HepG2 (cell line): Measurements from ENCODE around the gene VPREB3. TPM values are rescaled to one million over a fixed set of nuclear protein-coding genes. Genes with fewer than 3 reads are reported as not detected.

Experiments
- ARNTL ChIP-seq: sonication (generic); formaldehyde crosslinking; IDR thresholded peaks from 2 replicates; pipeline ENCODE4 v1.4.0; 2020; ENCODE audit warnings: mild to moderate bottlenecking, missing genetic modification reagents
- ETV6 ChIP-seq: sonication (generic); formaldehyde crosslinking; conservative IDR thresholded peaks from 2 replicates; pipeline ENCODE4 v1.4.0; 2020; ENCODE audit warnings: missing genetic modification reagents
- FOSL1 ChIP-seq: sonication (generic); formaldehyde crosslinking; IDR thresholded peaks from 2 replicates; pipeline ENCODE4 v1.9.0; 2021; ENCODE audit warnings: missing genetic modification reagents, borderline replicate concordance
- LCORL ChIP-seq, 2 experiments: fragments of 450-650 bp in 1 of 2; sonication (generic) in 1 of 2; formaldehyde crosslinking in 1 of 2; IDR thresholded peaks; 2 replicates each; pipeline versions ENCODE4 v1.5.0 to v1.6.1; 2017 to 2020; ENCODE audit warnings: antibody characterized with exemption in 1 of 2, missing genetic modification reagents in 1 of 2
- MAFK ChIP-seq, 2 experiments: IDR thresholded peaks in 1 of 2; conservative IDR thresholded peaks in 1 of 2; 2 replicates each; pipeline ENCODE4 v1.6.1; 2011; ENCODE audit warnings: improper control_type of control experiment in 2 of 2, low read length in 2 of 2
- NFKBIZ ChIP-seq: IDR thresholded peaks from 2 replicates; pipeline ENCODE4 v1.6.1; 2018; ENCODE audit warnings: missing genetic modification reagents, missing compliant biosample characterization
- PHB2 ChIP-seq: fragments of 450-650 bp; IDR thresholded peaks from 2 replicates; pipeline ENCODE4 v1.6.1; 2018; ENCODE audit not compliant: partially characterized antibody
- RBFOX2 ChIP-seq: fragments of 200-400 bp; formaldehyde crosslinking; IDR thresholded peaks from 2 replicates; pipeline ENCODE4 v1.6.1; 2017; ENCODE audit warnings: low read depth, mild to moderate bottlenecking, low read length
- RELA ChIP-seq: sonication (generic); formaldehyde crosslinking; IDR thresholded peaks from 2 replicates; pipeline ENCODE4 v1.4.0; 2020; ENCODE audit warnings: missing genetic modification reagents
- RFX5 ChIP-seq: IDR thresholded peaks from 2 replicates; pipeline ENCODE4 v1.6.1; 2011; ENCODE audit warnings: low read depth, low read length, improper control_type of control experiment
- STAG1 ChIP-seq: sonication (generic); formaldehyde crosslinking; IDR thresholded peaks from 2 replicates; pipeline ENCODE4 v1.4.0; 2020; ENCODE audit warnings: missing genetic modification reagents
- ZC3H13 ChIP-seq: sonication (generic); formaldehyde crosslinking; IDR thresholded peaks from 2 replicates; pipeline ENCODE4 v1.8.1; 2023; ENCODE audit warnings: mild to moderate bottlenecking, missing genetic modification reagents, moderate library complexity
- ZFYVE20 ChIP-seq: sonication (generic); formaldehyde crosslinking; IDR thresholded peaks from 2 replicates; pipeline ENCODE4 v1.8.0; 2023; ENCODE audit warnings: low read depth, mild to moderate bottlenecking, moderate library complexity, missing genetic modification reagents, borderline replicate concordance
- ZKSCAN1 ChIP-seq: fragments of 150-350 bp; IDR thresholded peaks from 2 replicates; pipeline ENCODE4 v1.6.1; 2014; ENCODE audit warnings: low read length
- ZNF205 ChIP-seq: IDR thresholded peaks from 2 replicates; pipeline ENCODE4 v1.6.1; 2018; ENCODE audit warnings: missing biosample characterization, missing genetic modification reagents
- ZNF225 ChIP-seq: sonication (generic); formaldehyde crosslinking; IDR thresholded peaks from 2 replicates; pipeline ENCODE4 v1.4.0; 2020; ENCODE audit warnings: mild to moderate bottlenecking, missing genetic modification reagents
- ZNF441 ChIP-seq: sonication (generic); formaldehyde crosslinking; IDR thresholded peaks from 2 replicates; pipeline ENCODE4 v1.7.0; 2021; ENCODE audit warnings: missing genetic modification reagents, borderline replicate concordance
- ZNF451 ChIP-seq: sonication (generic); formaldehyde crosslinking; IDR thresholded peaks from 2 replicates; pipeline ENCODE4 v1.5.0; 2020; ENCODE audit warnings: mild to moderate bottlenecking, missing genetic modification reagents
- ZNF629 ChIP-seq: sonication (generic); formaldehyde crosslinking; conservative IDR thresholded peaks from 2 replicates; pipeline ENCODE4 v1.5.0; 2020; ENCODE audit warnings: missing genetic modification reagents
- ZNF772 ChIP-seq: sonication (generic); formaldehyde crosslinking; IDR thresholded peaks from 2 replicates; pipeline ENCODE4 v1.5.0; 2020; ENCODE audit warnings: mild to moderate bottlenecking, missing genetic modification reagents
- polyA plus RNA-seq, 8 experiments: library from polyadenylated mRNA; depleted of rRNA in 3 of 8; stranded (reverse) in 7 of 8; unstranded in 1 of 8; fragments of >200 nt; fragmentation: Illumina TruSeq in 4 of 8; extraction: Trizol in 4 of 8; gene quantifications; 2 replicates each; pipeline versions ENCODE4 v1.2.1 to v1.2.3, GENCODE V29; 2011 to 2016; ENCODE audit warnings: low read depth in 4 of 8, missing spikeins in 1 of 8, mixed read lengths in 1 of 8; ENCODE audit not compliant: insufficient read depth in 1 of 8
- total RNA-seq, 5 experiments: library from RNA; depleted of rRNA; stranded (reverse); fragments of >200 nt; fragmentation: Illumina TruSeq; extraction: Trizol; gene quantifications; 2 replicates each; pipeline ENCODE4 v1.2.3, GENCODE V29; 2016; ENCODE audit warnings: low read depth in 1 of 5
- TF ChIP-seq, protein P1 (sequence below): sonication (generic); formaldehyde crosslinking; IDR thresholded peaks from 2 replicates; pipeline ENCODE4 v1.5.1; 2020; ENCODE audit warnings: mild to moderate bottlenecking, missing genetic modification reagents
- TF ChIP-seq, protein P2 (sequence below): sonication (generic); formaldehyde crosslinking; IDR thresholded peaks from 2 replicates; pipeline ENCODE4 v1.4.0; 2020; ENCODE audit warnings: missing genetic modification reagents, borderline replicate concordance
- TF ChIP-seq, protein P3 (sequence below), 2 experiments: fragments of 450-650 bp in 1 of 2; sonication (generic) in 1 of 2; formaldehyde crosslinking; IDR thresholded peaks; 2 replicates each; pipeline versions ENCODE4 v1.5.0 to v1.8.0; 2020 to 2022; ENCODE audit warnings: mild to moderate bottlenecking in 1 of 2, missing genetic modification reagents in 1 of 2
- TF ChIP-seq, protein P4 (sequence below): sonication (generic); formaldehyde crosslinking; IDR thresholded peaks from 2 replicates; pipeline ENCODE4 v1.5.0; 2020; ENCODE audit warnings: mild to moderate bottlenecking, missing genetic modification reagents, moderate library complexity

The VPREB3 gene
- total and polyA plus RNA-seq, 2 of the 13 experiments (the other 11 are each of a cell fraction or from before 2014, with no cell fraction given), result 0.22 TPM; not detected in 1

DNA sequence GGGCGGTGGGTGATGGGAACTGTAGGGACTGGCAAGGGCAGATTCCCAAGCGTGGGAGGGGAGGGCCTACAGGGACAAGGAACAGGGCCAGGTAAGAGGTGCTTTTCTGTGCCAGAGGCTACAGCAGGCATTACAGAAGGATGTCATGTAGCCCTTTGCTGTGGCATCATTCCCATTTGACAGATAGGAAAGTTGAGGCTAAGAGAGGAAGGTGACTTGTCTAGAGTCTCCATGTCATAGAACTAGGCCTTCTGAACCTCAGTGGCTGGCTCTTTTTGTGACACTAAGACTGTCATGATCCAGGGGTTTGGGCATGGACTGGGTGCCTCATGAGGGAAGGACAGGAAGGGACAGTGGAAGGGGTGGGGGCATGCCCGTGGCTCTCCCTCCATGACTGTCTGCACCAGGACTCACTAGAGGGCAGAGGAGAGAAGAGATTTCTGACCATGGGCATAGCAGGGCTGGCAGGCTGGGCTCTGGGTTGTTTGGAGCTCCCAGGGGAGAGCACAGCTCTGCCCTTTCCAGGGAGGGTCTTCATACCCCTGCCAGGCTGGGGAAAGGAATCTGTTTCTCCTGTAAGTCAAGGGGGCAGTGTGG, 21.7 kb upstream of the VPREB3 start (continued):
- no peak for TF ChIP-seq NFKBIZ (CRISPR knock-in tag)
- no peak for TF ChIP-seq ZC3H13 (CRISPR knock-in tag)
- TF ChIP-seq ZNF205 (CRISPR knock-in tag), result no peak
- TF ChIP-seq ZNF451, result no peak
- TF ChIP-seq ZKSCAN1, result no peak
- TF ChIP-seq LCORL (IDR thresholded peaks at IDR 0.05), result no peak
- no peak for TF ChIP-seq LCORL (CRISPR knock-in tag; IDR thresholded peaks at IDR 0.05)
- no peak for TF ChIP-seq RBFOX2
- no peak for TF ChIP-seq MAFK (conservative IDR thresholded peaks at IDR 0.05 in 1 of 2, IDR thresholded peaks at IDR 0.05 in 1 of 2; ENCODE audit: low read length in 2 of 2)
- no peak for TF ChIP-seq ETV6
- TF ChIP-seq ZNF225 (CRISPR knock-in tag), result no peak
- no peak for TF ChIP-seq ARNTL
- TF ChIP-seq, protein P1, sequence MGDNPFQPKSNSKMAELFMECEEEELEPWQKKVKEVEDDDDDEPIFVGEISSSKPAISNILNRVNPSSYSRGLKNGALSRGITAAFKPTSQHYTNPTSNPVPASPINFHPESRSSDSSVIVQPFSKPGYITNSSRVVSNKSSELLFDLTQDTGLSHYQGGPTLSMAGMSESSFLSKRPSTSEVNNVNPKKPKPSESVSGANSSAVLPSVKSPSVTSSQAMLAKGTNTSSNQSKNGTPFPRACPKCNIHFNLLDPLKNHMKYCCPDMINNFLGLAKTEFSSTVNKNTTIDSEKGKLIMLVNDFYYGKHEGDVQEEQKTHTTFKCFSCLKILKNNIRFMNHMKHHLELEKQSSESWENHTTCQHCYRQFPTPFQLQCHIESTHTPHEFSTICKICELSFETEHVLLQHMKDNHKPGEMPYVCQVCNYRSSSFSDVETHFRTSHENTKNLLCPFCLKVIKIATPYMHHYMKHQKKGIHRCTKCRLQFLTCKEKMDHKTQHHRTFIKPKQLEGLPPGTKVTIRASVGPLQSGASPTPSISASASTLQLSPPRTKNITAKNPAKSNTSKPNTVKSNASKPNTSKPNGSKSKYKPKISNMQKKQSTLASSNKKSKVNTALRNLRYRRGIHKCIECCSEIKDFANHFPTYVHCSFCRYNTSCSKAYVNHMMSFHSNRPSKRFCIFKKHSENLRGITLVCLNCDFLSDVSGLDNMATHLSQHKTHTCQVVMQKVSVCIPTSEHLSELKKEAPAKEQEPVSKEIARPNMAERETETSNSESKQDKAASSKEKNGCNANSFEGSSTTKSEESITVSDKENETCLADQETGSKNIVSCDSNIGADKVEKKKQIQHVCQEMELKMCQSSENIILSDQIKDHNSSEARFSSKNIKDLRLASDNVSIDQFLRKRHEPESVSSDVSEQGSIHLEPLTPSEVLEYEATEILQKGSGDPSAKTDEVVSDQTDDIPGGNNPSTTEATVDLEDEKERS (CRISPR knock-in tag), result no peak
- TF ChIP-seq RFX5, result no peak
- TF ChIP-seq, protein P2, sequence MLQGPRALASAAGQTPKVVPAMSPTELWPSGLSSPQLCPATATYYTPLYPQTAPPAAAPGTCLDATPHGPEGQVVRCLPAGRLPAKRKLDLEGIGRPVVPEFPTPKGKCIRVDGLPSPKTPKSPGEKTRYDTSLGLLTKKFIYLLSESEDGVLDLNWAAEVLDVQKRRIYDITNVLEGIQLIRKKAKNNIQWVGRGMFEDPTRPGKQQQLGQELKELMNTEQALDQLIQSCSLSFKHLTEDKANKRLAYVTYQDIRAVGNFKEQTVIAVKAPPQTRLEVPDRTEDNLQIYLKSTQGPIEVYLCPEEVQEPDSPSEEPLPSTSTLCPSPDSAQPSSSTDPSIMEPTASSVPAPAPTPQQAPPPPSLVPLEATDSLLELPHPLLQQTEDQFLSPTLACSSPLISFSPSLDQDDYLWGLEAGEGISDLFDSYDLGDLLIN (CRISPR knock-in tag), result no peak
- TF ChIP-seq, protein P3, sequence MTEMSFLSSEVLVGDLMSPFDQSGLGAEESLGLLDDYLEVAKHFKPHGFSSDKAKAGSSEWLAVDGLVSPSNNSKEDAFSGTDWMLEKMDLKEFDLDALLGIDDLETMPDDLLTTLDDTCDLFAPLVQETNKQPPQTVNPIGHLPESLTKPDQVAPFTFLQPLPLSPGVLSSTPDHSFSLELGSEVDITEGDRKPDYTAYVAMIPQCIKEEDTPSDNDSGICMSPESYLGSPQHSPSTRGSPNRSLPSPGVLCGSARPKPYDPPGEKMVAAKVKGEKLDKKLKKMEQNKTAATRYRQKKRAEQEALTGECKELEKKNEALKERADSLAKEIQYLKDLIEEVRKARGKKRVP (CRISPR knock-in tag; IDR thresholded peaks at IDR 0.05), result no peak
- no peak for TF ChIP-seq FOSL1 (CRISPR knock-in tag)
- TF ChIP-seq ZNF772, result no peak
- TF ChIP-seq RELA (CRISPR knock-in tag), result no peak
- TF ChIP-seq, protein P4, sequence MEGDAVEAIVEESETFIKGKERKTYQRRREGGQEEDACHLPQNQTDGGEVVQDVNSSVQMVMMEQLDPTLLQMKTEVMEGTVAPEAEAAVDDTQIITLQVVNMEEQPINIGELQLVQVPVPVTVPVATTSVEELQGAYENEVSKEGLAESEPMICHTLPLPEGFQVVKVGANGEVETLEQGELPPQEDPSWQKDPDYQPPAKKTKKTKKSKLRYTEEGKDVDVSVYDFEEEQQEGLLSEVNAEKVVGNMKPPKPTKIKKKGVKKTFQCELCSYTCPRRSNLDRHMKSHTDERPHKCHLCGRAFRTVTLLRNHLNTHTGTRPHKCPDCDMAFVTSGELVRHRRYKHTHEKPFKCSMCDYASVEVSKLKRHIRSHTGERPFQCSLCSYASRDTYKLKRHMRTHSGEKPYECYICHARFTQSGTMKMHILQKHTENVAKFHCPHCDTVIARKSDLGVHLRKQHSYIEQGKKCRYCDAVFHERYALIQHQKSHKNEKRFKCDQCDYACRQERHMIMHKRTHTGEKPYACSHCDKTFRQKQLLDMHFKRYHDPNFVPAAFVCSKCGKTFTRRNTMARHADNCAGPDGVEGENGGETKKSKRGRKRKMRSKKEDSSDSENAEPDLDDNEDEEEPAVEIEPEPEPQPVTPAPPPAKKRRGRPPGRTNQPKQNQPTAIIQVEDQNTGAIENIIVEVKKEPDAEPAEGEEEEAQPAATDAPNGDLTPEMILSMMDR (CRISPR knock-in tag), result peak; percentile 48
- no peak for TF ChIP-seq ZFYVE20 (CRISPR knock-in tag)
- no peak for TF ChIP-seq ZNF441 (CRISPR knock-in tag)
- TF ChIP-seq ZNF629 (CRISPR knock-in tag), result peak; percentile 97
- TF ChIP-seq STAG1 (CRISPR knock-in tag), result peak; percentile 25
- no peak for TF ChIP-seq PHB2
